Measurements from ENCODE around the gene ARL6IP4. TPM values are rescaled to one million over a fixed set of nuclear protein-coding genes. Genes with fewer than 3 reads are reported as not detected.

Gene ARL6IP4
- total RNA-seq, 1 experiment from 2014 or later = 85.1 TPM

- H3K9me3 ChIP-seq (ENCODE audit: low read length) = no peaks in the 10 kb centered on the region
- H3K36me3 ChIP-seq (ENCODE audit: insufficient read depth, low read length) = no peaks in the 10 kb centered on the region
- H4K20me1 ChIP-seq (ENCODE audit: insufficient read depth, low read depth, low read length) = no peaks in the 10 kb centered on the region
- no peaks in the 10 kb centered on the region for H3K4me1 ChIP-seq (ENCODE audit: low read length)
- no peaks in the 10 kb centered on the region for H3K27me3 ChIP-seq (ENCODE audit: low read length)
- no peaks in the 10 kb centered on the region for H3K9me2 ChIP-seq (replicated peaks; ENCODE audit: insufficient read depth, low read length)
- no peak overlapping the region for H3K4me3 ChIP-seq (ENCODE audit: low read length)
- no peak overlapping the region for H3K9ac ChIP-seq (ENCODE audit: low read length)
- no peak overlapping the region for H2AFZ ChIP-seq (ENCODE audit: low read length)
- DNase-seq = no peak
- H3K79me2 ChIP-seq (ENCODE audit: low read length) = no peaks in the 10 kb centered on the region
- H3K27ac ChIP-seq (ENCODE audit: low read length) = no peak overlapping the region
- H3K4me2 ChIP-seq (ENCODE audit: low read depth, low read length, poor library complexity, severe bottlenecking) = no peak overlapping the region
Measured at GRCh38 chr12:123017753-123018152, 37.3 kb downstream of the ARL6IP4 start.

- no peaks in the 10 kb centered on the region for H3K9me3 ChIP-seq (ENCODE audit: low read length)
- no peak for DNase-seq
- peaks cover 5% of the 10 kb centered on the region for H3K4me1 ChIP-seq (ENCODE audit: low read length)
- H3K36me3 ChIP-seq (ENCODE audit: insufficient read depth, low read length) = no peaks in the 10 kb centered on the region
- H3K4me2 ChIP-seq (ENCODE audit: low read depth, low read length, poor library complexity, severe bottlenecking) = no peak overlapping the region
- H3K9ac ChIP-seq (ENCODE audit: low read length) = no peak overlapping the region
- no peak overlapping the region for H3K4me3 ChIP-seq (ENCODE audit: low read length)
- no peaks in the 10 kb centered on the region for H3K79me2 ChIP-seq (ENCODE audit: low read length)
- H3K9me2 ChIP-seq (replicated peaks; ENCODE audit: insufficient read depth, low read length) = no peaks in the 10 kb centered on the region
- H4K20me1 ChIP-seq (ENCODE audit: insufficient read depth, low read depth, low read length) = no peaks in the 10 kb centered on the region
- H3K27ac ChIP-seq (ENCODE audit: low read length) = no peak overlapping the region
- peaks cover 5% of the 10 kb centered on the region; the same call in 1 of the 2 replicates for H3K27me3 ChIP-seq (ENCODE audit: low read length)
- H2AFZ ChIP-seq (ENCODE audit: low read length) = no peak overlapping the region
Measured at GRCh38 chr12:123019841-123020138, 39.3 kb downstream of the ARL6IP4 start.

DNA sequence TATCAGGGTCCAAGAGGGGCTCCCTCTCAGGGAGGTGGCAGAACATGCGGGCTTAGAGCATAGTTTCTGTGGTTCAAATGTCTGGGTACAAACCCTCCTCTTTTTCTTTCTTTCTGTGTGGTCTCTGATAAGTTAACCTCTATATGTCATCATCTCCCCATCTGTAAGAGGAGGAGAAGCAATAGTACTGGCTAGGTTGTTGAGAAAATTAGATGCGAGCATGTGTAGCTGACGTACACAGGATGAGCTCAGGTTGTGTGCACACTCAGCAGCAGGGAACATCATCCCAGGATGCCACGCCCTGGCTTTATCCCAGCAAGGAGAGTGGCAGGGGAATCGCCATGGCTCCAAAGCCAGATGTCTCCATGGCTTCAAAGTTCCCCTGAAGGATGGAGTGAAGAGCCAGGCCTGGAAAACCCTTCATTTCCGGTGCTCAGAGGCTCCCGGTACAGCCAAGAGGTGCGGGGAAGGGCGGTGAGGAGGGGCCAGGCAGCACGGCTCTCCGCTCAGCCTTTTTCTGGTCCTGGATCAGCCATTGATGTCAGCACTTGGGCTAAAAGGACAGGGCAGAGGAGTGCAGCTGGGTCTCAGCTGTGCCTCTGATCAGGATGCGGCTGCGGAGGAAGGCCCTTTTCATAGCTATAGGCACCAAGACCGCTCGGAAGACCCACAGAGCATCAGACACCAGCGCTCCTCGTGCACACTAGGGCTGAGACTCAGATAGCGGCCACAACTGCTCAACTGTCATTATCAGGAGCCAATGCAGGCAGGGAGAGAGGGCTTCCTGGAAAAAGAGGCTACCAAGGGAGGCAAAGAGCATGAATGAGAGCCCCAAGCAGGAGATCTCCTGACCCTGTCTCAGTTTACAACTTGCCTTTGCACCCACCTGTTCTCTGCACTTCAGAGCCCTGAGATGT lies 41.5 kb downstream of the ARL6IP4 start:
- Histone ChIP-seq H2AFZ (ENCODE audit: low read length) (no peak overlapping the region), H4K20me1 (ENCODE audit: insufficient read depth, low read depth, low read length) (no peaks in the 10 kb centered on the region), H3K79me2 (ENCODE audit: low read length) (no peaks in the 10 kb centered on the region), H3K27ac (ENCODE audit: low read length) (no peak overlapping the region), H3K4me2 (ENCODE audit: low read depth, low read length, poor library complexity, severe bottlenecking) (no peak overlapping the region), H3K4me3 (ENCODE audit: low read length) (no peak overlapping the region), H3K9me2 (replicated peaks; ENCODE audit: insufficient read depth, low read length) (no peaks in the 10 kb centered on the region), H3K9me3 (ENCODE audit: low read length) (no peaks in the 10 kb centered on the region), H3K36me3 (ENCODE audit: insufficient read depth, low read length) (no peaks in the 10 kb centered on the region), H3K9ac (ENCODE audit: low read length) (no peak overlapping the region), H3K27me3 (ENCODE audit: low read length) (peaks cover 6% of the 10 kb centered on the region; the same call in 1 of the 2 replicates), H3K4me1 (ENCODE audit: low read length) (peaks cover 5% of the 10 kb centered on the region)
- no peak for DNase-seq

DNA sequence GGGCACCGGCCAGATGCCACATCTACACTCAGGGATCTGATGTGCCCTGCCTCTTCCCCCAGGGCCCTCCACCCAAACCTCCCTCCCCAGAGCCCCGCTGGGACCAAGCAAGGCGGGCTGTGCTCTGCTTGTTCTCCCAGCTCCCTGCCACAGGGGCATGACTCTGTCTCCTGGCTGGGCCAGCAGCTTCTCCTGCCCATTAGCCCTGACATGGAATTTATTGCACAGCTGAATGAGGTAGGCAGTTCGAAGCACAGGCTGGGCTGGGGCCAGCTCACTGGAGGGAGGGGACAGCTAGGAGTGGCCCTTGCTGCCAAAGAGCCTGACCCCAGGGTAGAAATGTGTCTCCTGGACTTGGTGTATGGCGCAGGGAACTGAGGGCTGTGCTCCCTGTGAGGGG lies 42.4 kb downstream of the ARL6IP4 start:
- H3K36me3 ChIP-seq (ENCODE audit: insufficient read depth, low read length) = no peaks in the 10 kb centered on the region
- peaks cover 6% of the 10 kb centered on the region; the same call in 1 of the 2 replicates for H3K27me3 ChIP-seq (ENCODE audit: low read length)
- H3K4me1 ChIP-seq (ENCODE audit: low read length) = peaks cover 5% of the 10 kb centered on the region
- H3K79me2 ChIP-seq (ENCODE audit: low read length) = no peaks in the 10 kb centered on the region
- H2AFZ ChIP-seq (ENCODE audit: low read length) = no peak overlapping the region
- H3K4me3 ChIP-seq (ENCODE audit: low read length) = no peak overlapping the region
- DNase-seq = no peak
- H4K20me1 ChIP-seq (ENCODE audit: insufficient read depth, low read depth, low read length) = no peaks in the 10 kb centered on the region
- H3K4me2 ChIP-seq (ENCODE audit: low read depth, low read length, poor library complexity, severe bottlenecking) = no peak overlapping the region
- no peaks in the 10 kb centered on the region for H3K9me2 ChIP-seq (replicated peaks; ENCODE audit: insufficient read depth, low read length)
- no peak overlapping the region for H3K27ac ChIP-seq (ENCODE audit: low read length)
- no peak overlapping the region for H3K9ac ChIP-seq (ENCODE audit: low read length)
- H3K9me3 ChIP-seq (ENCODE audit: low read length) = no peaks in the 10 kb centered on the region

DNA sequence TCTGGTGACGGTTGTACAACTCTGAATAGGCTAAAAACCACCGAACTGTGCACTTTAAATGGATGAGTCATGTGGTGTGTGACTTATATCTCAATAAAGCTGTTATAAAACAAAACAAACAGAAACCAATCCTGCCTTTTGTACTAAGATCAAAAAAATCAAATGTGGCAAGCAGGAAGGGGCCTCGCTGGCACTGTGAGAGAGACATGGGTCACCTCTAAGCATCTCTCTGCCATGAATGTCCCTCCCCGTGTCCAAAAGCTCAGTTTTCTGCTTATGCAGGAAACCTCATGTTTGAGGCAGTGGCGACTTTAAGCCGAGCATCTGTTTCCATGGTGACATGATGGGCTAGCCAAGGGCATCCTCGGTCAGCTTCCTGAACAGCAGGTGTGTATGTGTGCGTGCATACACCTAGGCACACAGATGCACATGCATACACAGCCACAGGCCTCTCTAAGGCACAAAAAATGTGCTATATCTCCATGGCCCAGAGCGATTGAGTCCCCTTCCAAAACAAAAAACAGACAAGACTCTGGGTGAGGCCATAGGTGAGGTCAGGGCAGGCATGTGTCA lies 44.4 kb downstream of the ARL6IP4 start:
- DNase-seq = no peak
- Histone ChIP-seq H3K27ac (ENCODE audit: low read length) (no peak overlapping the region), H3K9ac (ENCODE audit: low read length) (no peak overlapping the region), H3K9me2 (replicated peaks; ENCODE audit: insufficient read depth, low read length) (no peaks in the 10 kb centered on the region), H3K79me2 (ENCODE audit: low read length) (no peaks in the 10 kb centered on the region), H4K20me1 (ENCODE audit: insufficient read depth, low read depth, low read length) (no peaks in the 10 kb centered on the region), H2AFZ (ENCODE audit: low read length) (no peak overlapping the region), H3K4me3 (ENCODE audit: low read length) (no peak overlapping the region), H3K4me1 (ENCODE audit: low read length) (peaks cover 5% of the 10 kb centered on the region), H3K4me2 (ENCODE audit: low read depth, low read length, poor library complexity, severe bottlenecking) (no peak overlapping the region), H3K27me3 (ENCODE audit: low read length) (peaks cover 6% of the 10 kb centered on the region; the same call in 1 of the 2 replicates), H3K36me3 (ENCODE audit: insufficient read depth, low read length) (no peaks in the 10 kb centered on the region), H3K9me3 (ENCODE audit: low read length) (no peaks in the 10 kb centered on the region)

- DNase-seq = no peak
- peaks cover 5% of the 10 kb centered on the region for H3K4me1 ChIP-seq (ENCODE audit: low read length)
- no peak overlapping the region for H3K9ac ChIP-seq (ENCODE audit: low read length)
- no peaks in the 10 kb centered on the region for H3K79me2 ChIP-seq (ENCODE audit: low read length)
- H3K36me3 ChIP-seq (ENCODE audit: insufficient read depth, low read length) = no peaks in the 10 kb centered on the region
- no peak overlapping the region for H3K27ac ChIP-seq (ENCODE audit: low read length)
- H3K9me3 ChIP-seq (ENCODE audit: low read length) = no peaks in the 10 kb centered on the region
- no peaks in the 10 kb centered on the region for H3K9me2 ChIP-seq (replicated peaks; ENCODE audit: insufficient read depth, low read length)
- H3K27me3 ChIP-seq (ENCODE audit: low read length) = peaks cover 6% of the 10 kb centered on the region; the same call in 1 of the 2 replicates
- H4K20me1 ChIP-seq (ENCODE audit: insufficient read depth, low read depth, low read length) = no peaks in the 10 kb centered on the region
- no peak overlapping the region for H3K4me3 ChIP-seq (ENCODE audit: low read length)
- no peak overlapping the region for H2AFZ ChIP-seq (ENCODE audit: low read length)
- no peak overlapping the region for H3K4me2 ChIP-seq (ENCODE audit: low read depth, low read length, poor library complexity, severe bottlenecking)
Measured at GRCh38 chr12:123026094-123026853, 45.8 kb downstream of the ARL6IP4 start.

- Histone ChIP-seq H3K4me1 (ENCODE audit: low read length) (peaks cover 5% of the 10 kb centered on the region), H3K27me3 (ENCODE audit: low read length) (peaks cover 6% of the 10 kb centered on the region; the same call in 1 of the 2 replicates), H3K27ac (ENCODE audit: low read length) (no peak overlapping the region), H3K79me2 (ENCODE audit: low read length) (no peaks in the 10 kb centered on the region), H3K4me3 (ENCODE audit: low read length) (no peak overlapping the region), H4K20me1 (ENCODE audit: insufficient read depth, low read depth, low read length) (no peaks in the 10 kb centered on the region), H2AFZ (ENCODE audit: low read length) (no peak overlapping the region), H3K9ac (ENCODE audit: low read length) (no peak overlapping the region), H3K9me2 (replicated peaks; ENCODE audit: insufficient read depth, low read length) (no peaks in the 10 kb centered on the region), H3K4me2 (ENCODE audit: low read depth, low read length, poor library complexity, severe bottlenecking) (no peak overlapping the region), H3K36me3 (ENCODE audit: insufficient read depth, low read length) (no peaks in the 10 kb centered on the region), H3K9me3 (ENCODE audit: low read length) (no peaks in the 10 kb centered on the region)
- no peak for DNase-seq
Measured at GRCh38 chr12:123027726-123028445, 47.4 kb downstream of the ARL6IP4 start.

Measured in Karpas-422 (cell line).